K562 (cell line): Measurements from ENCODE around the gene ATP8B2. TPM values are rescaled to one million over a fixed set of nuclear protein-coding genes. Genes with fewer than 3 reads are reported as not detected.

Experiments
- BRF1 ChIP-seq: IDR thresholded peaks from 3 replicates; pipeline ENCODE4 v1.6.1; 2011; ENCODE audit warnings: borderline replicate concordance, mild to moderate bottlenecking; ENCODE audit not compliant: insufficient read length; ENCODE audit errors: extremely low read depth
- EHMT2 ChIP-seq: fragments of 450-650 bp; IDR thresholded peaks from 2 replicates; pipeline ENCODE4 v1.6.1; 2018; ENCODE audit warnings: antibody characterized with exemption
- EWSR1 ChIP-seq: fragments of 450-650 bp; IDR thresholded peaks from 2 replicates; pipeline ENCODE4 v1.6.1; 2018; ENCODE audit warnings: borderline replicate concordance, mild to moderate bottlenecking, low read depth, moderate library complexity; ENCODE audit not compliant: partially characterized antibody
- NFE2L1 ChIP-seq: fragments of 450-650 bp; IDR thresholded peaks from 2 replicates; pipeline ENCODE4 v1.6.1; 2016; ENCODE audit warnings: missing genetic modification characterization, low read depth, mild to moderate bottlenecking, missing compliant biosample characterization, moderate library complexity, borderline replicate concordance
- PHF20 ChIP-seq: fragments of 450-650 bp; IDR thresholded peaks from 2 replicates; pipeline ENCODE4 v1.6.1; 2018; ENCODE audit not compliant: partially characterized antibody
- POU5F1 ChIP-seq: fragments of 150-350 bp; IDR thresholded peaks from 2 replicates; pipeline ENCODE4 v1.6.1; 2014; ENCODE audit warnings: borderline replicate concordance, low read length, low read depth, mild to moderate bottlenecking; ENCODE audit not compliant: partially characterized antibody
- RBM22 ChIP-seq: fragments of 200-400 bp; formaldehyde crosslinking; IDR thresholded peaks from 2 replicates; pipeline ENCODE4 v1.6.1; 2018; ENCODE audit warnings: low read length, low read depth; ENCODE audit not compliant: poor library complexity, severe bottlenecking
- RHOXF2B ChIP-seq: fragments of 250-450 bp; sonication (Bioruptor Pico); conservative IDR thresholded peaks from 2 replicates; pipeline ENCODE4 v1.5.1; 2021
- SMARCE1 ChIP-seq: fragments of 450-650 bp; IDR thresholded peaks from 2 replicates; pipeline ENCODE4 v1.7.1; 2016; ENCODE audit warnings: mild to moderate bottlenecking
- SOX6 ChIP-seq: fragments of 450-650 bp; IDR thresholded peaks from 2 replicates; pipeline ENCODE4 v1.6.1; 2014; ENCODE audit warnings: mild to moderate bottlenecking
- TEAD4 ChIP-seq, 2 experiments: sonication (generic) in 1 of 2; formaldehyde crosslinking in 1 of 2; IDR thresholded peaks; 2 replicates each; pipeline versions ENCODE4 v1.6.1 to v1.8.0; 2012 to 2022; ENCODE audit warnings: borderline replicate concordance in 1 of 2, inconsistent platforms in 1 of 2, low read length in 1 of 2, mild to moderate bottlenecking in 1 of 2, missing genetic modification reagents in 1 of 2
- TFAP4 ChIP-seq: sonication (generic); formaldehyde crosslinking; IDR thresholded peaks from 2 replicates; pipeline ENCODE4 v1.8.0; 2022; ENCODE audit warnings: missing genetic modification reagents, mild to moderate bottlenecking, moderate library complexity, borderline replicate concordance
- TRIM25 ChIP-seq: fragments of 450-650 bp; IDR thresholded peaks from 2 replicates; pipeline ENCODE4 v1.7.0; 2016; ENCODE audit warnings: borderline replicate concordance
- ZBTB40 ChIP-seq, 2 experiments: fragments of 450-650 bp in 1 of 2; sonication (generic) in 1 of 2; formaldehyde crosslinking in 1 of 2; IDR thresholded peaks; 2 replicates each; pipeline versions ENCODE4 v1.7.1 to v1.9.0; 2016 to 2022; ENCODE audit warnings: inconsistent platforms in 1 of 2, mild to moderate bottlenecking in 1 of 2, missing genetic modification reagents in 1 of 2
- ZNF699 ChIP-seq: fragments of 250-450 bp; sonication (Bioruptor Pico); IDR thresholded peaks from 2 replicates; pipeline ENCODE4 v1.8.0; 2021; ENCODE audit warnings: mild to moderate bottlenecking, moderate library complexity; ENCODE audit not compliant: insufficient replicate concordance
- ZNF780A ChIP-seq: fragments of 250-450 bp; sonication (Bioruptor Pico); IDR thresholded peaks from 2 replicates; pipeline ENCODE4 v1.5.0; 2021; ENCODE audit warnings: mild to moderate bottlenecking
- polyA plus RNA-seq, 8 experiments: library from polyadenylated mRNA; depleted of rRNA in 4 of 8; stranded (reverse) in 5 of 8; unstranded in 3 of 8; fragments of >200 nt; fragmentation: Nextera tagmentation in 2 of 8; fragmentation: Illumina TruSeq in 1 of 8; extraction: Ambion mirVana in 2 of 8; extraction: Trizol in 1 of 8; gene quantifications; 2 replicates each; pipeline versions ENCODE4 v1.2.1 to v1.2.3, GENCODE V29; 2011 to 2014; ENCODE audit warnings: inconsistent platforms in 1 of 8, missing spikeins in 1 of 8
- total RNA-seq, 7 experiments: library from RNA; depleted of rRNA in 6 of 7; stranded (reverse); fragments of >200 nt in 6 of 7; fragmentation: Illumina TruSeq in 2 of 7; extraction: Trizol in 2 of 7; gene quantifications; 2 replicates each; pipeline versions ENCODE4 v1.2.1 to v1.2.3, GENCODE V29; 2011 to 2021; ENCODE audit warnings: low replicate concordance in 1 of 7

The ATP8B2 gene
- total and polyA plus RNA-seq, 9 of the 15 experiments (the other 6 are each of a cell fraction or from before 2014, with no cell fraction given) = 0.27 to 33.2 (median 18.4) TPM

GRCh38 chr1:154353460-154353904 is 28.2 kb downstream of the ATP8B2 start (continued):
- TF ChIP-seq TRIM25 (no peak), TFAP4 (CRISPR knock-in tag) (no peak), POU5F1 (no peak), EWSR1 (no peak), SMARCE1 (peak; percentile 92), RBM22 (no peak), TEAD4 (IDR thresholded peaks at IDR 0.05; ENCODE audit: low read length) (peak; percentile 87), TEAD4 (CRISPR knock-in tag; IDR thresholded peaks at IDR 0.05; ENCODE audit: borderline replicate concordance) (no peak), EHMT2 (peak; percentile 88; the same call in 1 of the 2 replicates), SOX6 (peak; percentile 86; the same call in 1 of the 2 replicates), ZNF780A (CRISPR knock-in tag) (no peak), ZNF699 (no peak), NFE2L1 (tag) (no peak), RHOXF2B (CRISPR knock-in tag) (no peak), ZBTB40 (IDR thresholded peaks at IDR 0.05) (no peak), ZBTB40 (CRISPR knock-in tag; IDR thresholded peaks at IDR 0.05) (no peak), BRF1 (no peak), PHF20 (no peak)
